Sciatic nerve (tissue), 2 donors: ENCODE data around the gene EBF4. TPM values are rescaled to one million over a fixed set of nuclear protein-coding genes. Genes with fewer than 3 reads are reported as not detected.

ENCODE experiments used
- ATAC-seq: fragments of 200-7000 bp; cut with Tn5 transposase; one replicate; pipeline ENCODE4 v1.9.1; 2020; ENCODE audit warnings: mild to moderate bottlenecking, moderate library complexity
- DNase-seq: peaks from one replicate; pipeline ENCODE4 v3.0.0-alpha.2; 2020; ENCODE audit warnings: low spot score
- intact Hi-C: fragments of 100-400 bp; cut with DNase I; formaldehyde crosslinking; loops from one replicate; pipeline ENCODE4 v1.14.2; 2022
- total RNA-seq: library from RNA; stranded (reverse); fragmentation: NEBNext Ultra II Directional; extraction: Animal tissue kit (Norgen Biotek cat#: 25700); gene quantifications from one replicate; pipeline ENCODE4 v1.2.1, GENCODE V29; 2021
- donor health status: DM: no; HTN: no; CAD: no.
- donor health status: DM: no; HTN: no; CAD: no.

Gene EBF4
- total RNA-seq, 1 donor from 2014 or later = 15.3 TPM

DNA sequence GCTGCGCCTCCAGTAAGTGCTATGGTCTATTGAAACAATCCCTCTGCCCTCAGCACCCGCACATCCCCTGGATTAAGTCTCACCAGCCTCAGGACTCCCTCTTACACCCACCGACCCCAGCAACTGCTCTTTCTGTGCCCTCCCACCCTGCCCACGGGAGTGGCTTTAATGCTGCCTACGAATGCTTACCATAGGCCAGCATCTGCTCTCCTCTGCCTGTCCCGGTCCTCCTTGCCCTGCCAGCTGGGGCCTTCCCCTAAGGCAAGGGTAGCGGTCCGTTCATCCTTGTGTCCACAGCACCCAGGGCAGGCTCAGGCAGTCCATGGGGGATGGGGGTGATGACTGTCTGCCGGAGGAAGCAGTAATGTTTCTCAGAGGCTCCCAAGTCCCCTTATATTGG is 4.1 kb downstream of the EBF4 start:
- DNase-seq = no peak
- ATAC-seq = no peak
- intact Hi-C loops = no loop called here

DNA sequence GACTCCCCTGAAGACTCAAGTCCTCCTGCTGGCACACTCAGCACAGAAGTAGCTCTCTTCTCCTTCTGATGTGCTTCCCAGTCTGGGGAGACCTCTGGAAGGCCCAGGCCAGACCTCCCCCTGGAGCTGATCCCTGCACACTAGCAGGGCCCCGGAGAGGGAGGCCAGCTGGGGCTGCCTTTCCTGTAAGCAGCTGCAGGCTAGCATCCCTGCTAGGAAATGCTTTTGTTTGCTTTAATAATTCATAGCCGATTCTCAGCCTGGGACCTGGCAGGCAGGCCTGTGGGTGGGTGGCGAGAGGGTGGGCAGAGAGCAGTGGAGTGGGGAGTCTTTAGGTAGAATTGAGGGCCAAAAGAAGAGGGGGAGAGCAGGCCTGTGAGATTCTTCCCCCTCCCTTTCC is 5.2 kb downstream of the EBF4 start:
- intact Hi-C loops = no loop called here
- no peak for ATAC-seq
- no peak for DNase-seq

DNA sequence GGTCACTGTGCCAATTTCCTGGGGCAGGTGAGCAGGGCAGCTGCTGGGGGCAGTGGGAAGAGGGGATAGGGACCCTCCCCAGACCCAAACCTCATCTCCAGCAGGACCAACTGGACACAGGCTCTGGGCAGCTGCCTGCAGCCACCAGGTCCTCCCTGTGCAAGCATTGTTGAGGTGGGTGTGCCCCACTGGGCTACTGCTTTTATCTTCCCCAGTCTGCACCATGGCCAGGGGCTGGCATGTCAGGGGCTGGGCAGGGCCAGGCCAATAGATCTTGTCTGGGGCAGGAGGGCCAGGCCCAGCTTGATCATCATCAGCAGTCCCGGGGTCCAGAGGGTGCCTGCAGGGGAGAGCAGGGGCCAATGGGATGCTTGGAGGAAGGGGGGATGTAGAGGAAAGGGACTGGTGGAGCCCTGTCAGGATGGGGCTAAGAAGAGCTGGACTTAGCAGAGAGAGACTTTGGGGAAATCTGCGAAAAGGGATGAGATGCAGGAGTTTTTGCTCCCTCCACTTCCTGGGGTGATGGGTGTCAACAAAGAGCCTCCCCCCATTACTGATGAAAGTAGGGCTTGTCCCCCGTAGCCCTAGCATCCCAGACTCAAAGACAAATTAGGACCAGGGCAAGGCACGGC is 5.7 kb downstream of the EBF4 start:
- DNase-seq = no peak
- ATAC-seq = no peak
- intact Hi-C loops = no loop called here

DNA sequence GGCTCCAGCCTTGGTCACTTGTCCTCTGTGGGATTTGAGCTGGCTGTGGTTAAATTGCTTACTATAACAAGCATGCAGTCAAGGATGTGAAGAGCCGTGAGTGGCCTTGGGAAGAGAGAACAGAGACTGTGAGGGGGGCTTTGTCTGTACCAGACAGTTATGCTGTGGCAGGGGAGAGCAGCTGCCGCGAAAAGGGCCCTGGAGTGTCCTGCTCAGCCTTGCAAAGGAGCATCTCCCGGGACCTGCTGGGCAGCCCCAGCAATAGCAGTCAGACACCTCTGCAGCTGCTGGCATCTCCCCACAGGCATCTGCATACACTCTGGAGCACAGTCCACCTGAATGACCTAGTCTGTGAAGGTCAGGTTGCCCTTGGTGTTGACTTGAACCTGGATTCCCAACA is 6.3 kb downstream of the EBF4 start:
- DNase-seq (no peak), ATAC-seq (no peak)
- intact Hi-C loops = no loop called here

DNA sequence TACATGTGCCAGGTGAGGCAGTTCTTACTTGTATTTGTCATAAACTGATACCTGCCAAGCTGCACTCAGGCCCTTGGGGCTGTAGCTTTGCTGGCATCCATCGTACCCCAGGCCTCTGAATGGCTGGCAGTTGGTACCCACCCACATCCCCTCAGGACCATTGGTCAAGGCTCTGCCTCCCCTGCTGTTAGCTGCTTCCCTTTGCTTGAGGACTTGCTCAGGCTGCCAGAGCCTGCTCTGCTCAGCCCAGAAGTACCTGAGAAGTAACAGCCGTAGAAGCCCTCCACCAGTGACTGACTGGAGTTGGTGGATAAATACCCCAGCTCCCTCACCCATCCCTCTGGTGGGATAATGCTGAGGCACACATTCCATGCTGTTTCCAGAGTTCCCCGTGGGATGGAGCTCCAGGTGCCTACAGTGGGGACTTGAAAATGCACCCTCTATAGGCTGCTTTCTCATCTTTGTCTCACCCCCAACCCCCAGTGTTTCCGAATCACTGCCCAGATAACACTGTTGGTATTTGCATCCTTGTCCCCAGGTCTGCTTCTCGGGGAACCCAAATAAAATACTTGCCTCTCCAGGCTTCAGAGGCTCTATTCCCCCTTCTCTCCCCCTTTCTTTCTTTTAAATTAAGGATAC is 7.3 kb downstream of the EBF4 start:
- DNase-seq = no peak
- ATAC-seq = no peak
- intact Hi-C loops = no loop called here

DNA sequence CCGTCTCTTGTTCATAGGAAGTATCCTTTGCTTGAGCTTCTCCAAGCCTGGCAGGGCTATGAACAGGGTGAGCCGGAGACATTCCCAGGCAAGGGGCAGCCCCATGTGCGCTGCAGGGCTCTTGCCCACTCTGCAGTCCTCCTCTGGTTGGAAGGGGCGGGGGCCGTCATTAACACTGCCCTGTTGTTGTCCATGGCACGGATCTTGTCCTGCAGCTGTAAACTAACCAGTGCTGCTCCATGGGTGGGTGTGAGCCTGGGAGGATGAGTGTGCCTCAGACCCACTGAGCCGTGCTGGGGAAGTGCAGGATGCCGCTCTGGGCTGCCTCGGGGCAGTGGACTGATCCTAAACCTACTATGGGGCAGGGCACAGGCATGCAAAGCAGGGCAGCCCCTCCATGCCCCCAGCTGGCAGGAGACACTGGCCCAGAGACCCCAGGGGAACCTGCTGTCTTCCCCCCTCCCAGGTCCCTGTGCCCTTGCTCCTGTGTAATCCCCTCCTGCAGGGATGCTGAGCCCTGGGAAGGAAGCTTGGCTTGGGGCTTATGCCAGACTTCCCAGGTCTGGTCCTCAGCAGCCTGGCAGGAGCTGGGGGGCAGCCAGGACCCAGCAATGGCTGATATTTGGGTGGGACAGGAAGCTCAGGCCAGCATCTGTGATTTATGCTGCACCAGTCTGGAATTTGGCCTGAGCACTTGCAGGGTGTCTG is 8.5 kb downstream of the EBF4 start:
- intact Hi-C loops = no loop called here
- ATAC-seq = no peak

DNA sequence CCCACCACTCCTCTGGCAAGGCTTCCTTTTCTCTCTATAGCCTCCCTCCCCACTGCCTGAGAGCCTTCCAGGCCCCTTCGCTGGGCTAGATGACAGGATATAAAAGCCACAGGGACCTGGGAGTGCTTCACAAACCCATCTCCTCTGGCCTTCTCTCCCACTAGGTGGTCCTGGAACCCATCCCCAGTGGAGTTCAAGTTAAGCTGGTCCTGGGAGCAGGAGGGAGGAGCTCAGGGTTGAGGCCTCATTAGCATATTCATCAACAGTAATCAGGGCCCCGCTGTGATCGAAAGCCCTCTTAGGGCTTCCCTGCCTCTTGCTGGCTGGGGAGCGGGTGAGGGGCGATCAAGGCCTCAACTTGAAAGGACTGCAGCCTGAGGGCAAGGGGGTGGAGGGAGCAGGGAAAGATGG is 9.1 kb downstream of the EBF4 start:
- no peak for DNase-seq
- ATAC-seq = no peak
- intact Hi-C loops = no loop called here

More for the DNA sequence above, 8.5 kb downstream of the EBF4 start:
- no peak for DNase-seq

DNA sequence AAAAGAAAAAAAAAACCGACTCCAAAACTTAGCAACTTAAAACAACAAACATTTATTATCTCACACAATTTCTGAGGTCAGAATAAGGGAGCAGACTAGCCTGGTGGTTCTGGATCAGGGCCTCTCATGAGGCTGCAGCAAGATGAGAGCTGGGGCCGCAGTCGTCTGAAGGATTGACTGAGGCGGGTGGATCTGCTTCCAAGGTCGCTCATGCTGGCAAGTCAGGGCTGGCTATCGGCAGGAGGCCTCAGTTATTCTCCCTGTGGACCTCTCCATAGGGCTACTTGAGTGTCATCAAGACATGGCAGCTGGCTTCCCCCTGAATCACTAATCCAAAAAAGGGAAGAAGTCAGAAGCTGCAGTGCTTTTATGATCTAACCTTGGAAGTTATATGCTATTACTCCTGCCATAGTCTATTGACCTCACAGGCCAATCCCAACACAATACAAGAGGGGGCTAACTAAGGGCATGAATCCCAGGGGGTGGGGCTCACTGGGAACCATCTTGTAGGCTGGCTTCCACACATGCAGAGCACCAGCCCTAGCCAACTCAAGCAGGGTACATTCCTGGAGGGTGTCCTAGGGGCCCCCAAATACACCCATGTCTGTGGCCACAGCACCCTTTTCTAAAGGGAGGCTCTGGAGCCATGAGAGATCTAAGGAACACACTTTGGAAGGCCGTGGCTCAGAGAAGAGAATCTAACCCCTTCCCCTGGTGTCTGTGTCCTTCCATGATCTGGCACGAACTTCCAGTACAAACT is 11.3 kb downstream of the EBF4 start:
- ATAC-seq = no peak
- no peak for DNase-seq
- intact Hi-C loops = no loop called here

DNA sequence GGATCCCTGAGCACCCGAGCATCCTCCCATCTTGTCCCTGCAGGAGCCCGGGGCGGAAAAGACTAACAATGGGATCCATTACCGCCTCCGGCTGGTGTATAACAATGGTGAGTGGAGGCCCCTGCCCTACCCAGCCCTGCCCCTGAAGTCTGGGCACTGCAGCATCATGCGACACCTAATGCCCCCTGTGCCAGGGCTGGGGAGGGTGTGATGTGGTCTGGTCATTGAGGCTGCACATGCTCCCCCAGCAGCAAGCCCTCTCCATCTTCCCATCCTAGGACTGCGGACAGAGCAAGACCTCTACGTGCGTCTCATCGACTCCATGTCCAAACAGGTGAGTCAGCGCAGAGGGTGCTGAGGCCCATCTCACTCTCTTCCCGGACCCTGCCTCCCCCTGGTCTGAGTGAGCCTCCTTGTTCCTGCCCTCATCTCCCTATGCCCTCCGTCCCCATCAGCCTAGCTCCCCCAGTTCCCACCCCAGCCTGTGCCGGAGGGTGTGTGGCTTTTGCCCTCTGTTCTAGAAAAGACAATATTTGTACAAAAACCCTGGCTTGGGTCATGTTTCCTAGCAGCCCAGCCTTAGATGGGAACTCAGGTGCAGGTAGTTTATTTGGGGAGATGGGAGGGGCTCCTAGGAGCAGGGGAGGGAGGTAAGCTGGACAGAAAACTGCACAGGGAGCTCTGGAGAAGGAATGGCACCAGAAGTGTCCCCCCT is 13.5 kb downstream of the EBF4 start:
- DNase-seq (no peak), ATAC-seq (no peak)
- intact Hi-C loops = no loop called here

DNA sequence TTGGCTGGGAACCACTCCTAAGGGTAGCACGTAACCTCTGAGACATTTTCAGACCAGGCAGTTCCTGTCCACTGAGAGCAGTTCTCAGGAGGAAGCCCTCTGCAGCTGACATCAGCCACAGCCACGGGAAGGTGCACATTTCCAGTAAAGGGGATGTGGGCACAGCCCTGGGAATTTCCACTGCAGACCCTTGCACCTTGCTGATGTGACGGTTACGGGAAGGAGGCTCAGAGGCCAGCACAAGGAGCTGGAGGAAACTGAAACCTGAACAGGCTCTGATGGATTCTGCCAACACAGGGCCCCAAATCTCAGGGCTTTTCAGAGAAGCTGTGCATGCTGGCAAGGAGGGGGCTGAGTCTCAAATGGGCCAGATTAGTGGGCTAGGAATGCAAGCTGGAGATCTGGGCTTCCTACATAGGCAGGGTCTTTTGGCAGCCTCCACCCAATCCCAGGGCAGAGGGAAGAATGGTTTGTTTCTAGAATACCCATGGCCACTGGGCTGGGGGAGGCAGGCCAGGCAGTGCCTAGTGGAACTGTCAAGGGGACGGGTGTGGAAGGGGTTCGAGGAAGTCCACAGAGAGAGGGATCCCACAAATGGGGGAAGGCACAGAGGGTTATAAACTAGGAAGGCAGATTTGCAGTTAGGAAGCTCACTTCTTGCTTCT is 14.2 kb downstream of the EBF4 start:
- DNase-seq (no peak), ATAC-seq (no peak)
- intact Hi-C loops = no loop called here

DNA sequence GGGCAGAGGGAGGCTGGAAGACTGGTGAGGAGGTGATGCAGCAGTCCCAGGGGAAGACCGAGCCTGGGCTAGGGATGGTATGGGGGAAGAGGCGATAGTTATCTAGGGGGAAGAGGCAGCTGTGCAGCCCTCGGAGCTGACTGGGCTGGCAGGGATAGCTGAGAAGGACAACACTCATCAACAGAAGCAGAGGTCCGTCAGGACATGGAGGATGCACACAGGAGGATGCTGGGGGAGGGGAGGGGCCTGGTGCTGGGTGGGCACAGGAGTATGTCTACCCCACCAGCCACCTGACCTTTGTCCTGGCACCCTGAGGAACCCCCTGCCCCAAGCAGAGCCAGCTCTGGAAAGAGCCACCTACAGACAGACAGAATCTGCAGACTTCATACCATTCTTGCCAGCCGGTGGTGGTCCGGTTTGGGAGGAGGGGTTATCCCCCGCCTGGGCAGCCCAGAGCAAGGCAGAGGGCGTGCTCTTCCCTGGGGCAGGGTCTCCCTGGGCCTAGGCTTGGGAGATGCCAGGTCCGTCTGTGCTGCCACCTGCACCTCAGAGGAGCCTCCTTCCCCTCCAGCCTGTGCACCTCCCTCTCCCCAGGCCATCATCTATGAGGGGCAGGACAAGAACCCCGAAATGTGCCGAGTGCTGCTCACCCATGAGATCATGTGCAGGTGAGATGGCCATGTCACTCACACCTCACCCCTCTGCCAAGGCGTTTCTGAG is 14.9 kb downstream of the EBF4 start:
- no peak for DNase-seq
- no peak for ATAC-seq
- intact Hi-C loops = no loop called here

DNA sequence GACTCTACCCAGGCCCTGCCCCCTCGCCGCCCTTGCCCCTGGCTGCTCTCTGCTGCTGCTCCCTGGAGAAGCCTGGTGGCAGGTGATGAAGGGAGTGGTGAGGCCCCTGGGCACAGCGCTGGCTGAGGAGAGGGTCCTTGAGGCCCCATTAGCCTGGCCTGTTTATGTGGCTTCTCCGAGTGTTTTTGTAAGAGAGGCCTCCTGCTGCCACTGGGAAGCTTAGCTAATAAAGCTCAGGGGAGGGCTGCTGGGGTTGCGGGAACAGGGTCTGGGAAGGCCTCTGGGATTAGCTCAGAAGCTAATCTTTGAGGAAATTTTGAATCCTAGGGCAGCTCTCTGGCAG is 15.5 kb downstream of the EBF4 start:
- intact Hi-C loops = no loop called here
- DNase-seq (no peak), ATAC-seq (no peak)

DNA sequence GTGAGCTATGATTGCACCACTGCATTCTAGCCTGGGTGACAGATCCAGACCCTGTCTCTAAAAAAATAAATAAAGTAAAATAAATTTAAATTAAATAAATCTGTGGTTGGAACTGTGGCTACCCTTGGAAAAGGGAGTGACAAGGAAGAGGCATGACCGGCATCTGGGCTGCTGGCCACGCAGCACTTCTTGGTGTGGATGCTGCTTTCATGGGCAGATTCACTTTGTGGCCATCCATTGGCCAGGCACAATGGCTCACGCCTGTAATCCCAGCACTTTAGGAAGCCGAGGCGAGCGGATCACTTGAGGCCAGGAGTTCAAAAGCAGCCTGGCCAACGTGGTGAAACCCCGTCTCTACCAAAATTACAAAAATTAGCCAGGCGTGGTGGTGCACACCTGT is 16.1 kb downstream of the EBF4 start:
- DNase-seq (no peak), ATAC-seq (no peak)
- intact Hi-C loops = no loop called here

DNA sequence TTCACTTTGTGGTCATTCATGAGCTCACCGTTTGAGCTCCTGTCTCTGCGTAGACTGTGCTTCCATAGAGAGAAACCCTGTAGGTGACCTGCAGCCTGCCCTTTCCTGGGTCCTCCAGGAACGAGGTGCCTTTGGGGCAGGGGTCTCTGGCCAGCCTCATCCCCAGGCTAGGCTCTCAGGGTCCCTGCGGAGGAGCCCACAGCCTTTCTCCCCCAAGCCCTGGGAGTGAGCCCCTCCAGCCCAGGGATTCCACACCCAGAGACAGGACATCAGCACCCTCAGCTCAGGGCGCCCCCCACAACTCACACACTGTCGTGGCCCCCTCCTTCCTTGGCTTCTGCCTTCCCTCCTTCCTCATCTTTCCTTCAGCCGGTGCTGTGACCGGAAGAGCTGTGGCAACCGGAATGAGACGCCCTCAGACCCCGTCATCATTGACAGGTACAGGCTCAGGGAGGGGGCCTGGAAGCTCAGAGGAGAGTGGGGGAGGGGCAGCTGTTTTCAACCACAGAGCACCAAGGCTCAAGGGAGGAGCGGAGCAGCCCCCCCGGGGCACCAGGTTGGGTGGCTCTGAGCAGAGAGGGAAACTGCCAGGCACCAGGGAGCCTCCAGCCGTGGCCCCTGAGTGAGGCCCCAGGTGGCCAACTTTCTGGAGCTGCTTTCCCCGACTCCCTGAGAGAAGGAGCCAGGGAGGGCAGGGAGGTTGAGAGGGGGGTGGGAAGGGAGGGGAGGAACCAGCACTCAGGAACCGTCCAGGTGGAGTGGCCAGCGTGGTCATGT is 16.8 kb downstream of the EBF4 start:
- ATAC-seq (no peak), DNase-seq (no peak)
- intact Hi-C loops = no loop called here

DNA sequence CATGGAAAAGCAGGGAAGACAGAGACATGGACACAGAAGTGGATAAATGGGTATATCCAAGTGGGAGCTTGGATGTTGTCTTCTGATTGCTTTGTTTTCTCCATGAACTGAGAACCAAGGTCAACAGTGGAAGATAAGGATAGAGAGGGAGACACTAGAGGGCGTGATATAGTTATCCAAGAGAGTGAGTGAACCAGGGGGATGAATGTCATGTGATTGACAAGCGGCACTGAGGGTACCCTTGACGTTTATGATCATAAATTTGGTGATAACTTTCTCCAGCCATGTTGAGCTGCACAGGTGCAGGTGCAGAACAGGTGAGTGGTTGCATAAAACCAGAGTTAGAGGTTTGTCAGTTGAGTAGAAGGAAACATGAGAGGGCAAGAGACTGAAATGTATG is 20.7 kb downstream of the EBF4 start:
- no peak for DNase-seq

DNA sequence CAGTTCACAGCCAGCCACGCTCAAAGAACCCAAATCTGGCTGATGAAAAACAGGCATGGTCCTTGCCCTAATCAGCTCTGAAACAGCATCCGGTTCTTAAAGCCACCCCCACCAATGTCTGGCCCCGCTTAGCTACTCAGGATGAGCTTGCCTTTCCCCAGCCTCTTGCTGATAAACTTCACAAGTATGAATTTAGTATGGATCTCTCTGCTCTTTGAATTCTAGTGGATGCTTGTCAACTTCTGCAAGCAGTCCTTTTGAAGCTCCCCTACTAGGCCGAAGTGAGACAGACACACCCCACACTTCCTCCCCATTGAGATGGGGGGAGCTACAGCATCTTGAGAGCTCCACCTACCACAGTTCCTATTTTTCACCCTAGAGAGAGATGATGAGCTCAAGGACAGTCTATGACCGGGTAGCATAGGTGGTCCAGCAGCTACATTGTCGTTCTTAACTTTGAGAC is 36.7 kb downstream of the EBF4 start:
- intact Hi-C loops = no loop called here
- DNase-seq (no peak), ATAC-seq (no peak)

More for the DNA sequence above, 20.7 kb downstream of the EBF4 start:
- no peak for ATAC-seq
- intact Hi-C loops = no loop called here

DNA sequence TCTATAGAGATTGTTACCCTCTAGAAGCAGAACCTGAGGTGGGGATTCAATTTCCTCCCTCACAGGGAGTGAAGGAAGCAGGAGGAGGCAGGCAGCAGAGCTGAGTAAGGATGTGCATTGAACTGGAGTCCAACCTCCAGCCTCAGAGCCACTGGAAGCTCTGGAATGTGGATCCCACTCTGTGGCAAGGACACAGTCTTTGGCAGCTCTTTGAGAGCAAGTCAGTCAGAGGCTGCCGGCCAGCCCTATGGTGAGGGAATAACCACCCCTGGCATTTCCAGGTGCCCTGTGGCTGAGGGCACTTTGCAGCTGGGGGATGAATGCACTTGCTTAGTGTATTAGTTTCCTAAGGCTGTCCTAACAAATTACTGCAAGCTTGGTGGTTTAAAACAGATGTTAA is 37.2 kb downstream of the EBF4 start:
- no peak for ATAC-seq
- intact Hi-C loops = no loop called here
- DNase-seq = no peak
